HL-60/S4 treated with retinoic acid at 250 ng/mL for 4 days and 3 days (cell line): ENCODE results near the gene NFIA.

Source experiments
- in situ Hi-C: fragments of 300-500 bp; cut with MboI; formaldehyde crosslinking; loops from 2 replicates; pipeline ENCODE4 v1.7.0; 2022; ENCODE audit warnings: low sequenced_read_pairs

Gene NFIA

GRCh38 chr1:61208172-61208571 is 125.8 kb downstream of the NFIA start:
- in situ Hi-C loops: no loop called here

GRCh38 chr1:61208831-61209230 is 126.5 kb downstream of the NFIA start:
- in situ Hi-C loops: no loop called here

GRCh38 chr1:61210435-61211154 is 128.2 kb downstream of the NFIA start:
- in situ Hi-C loops: no loop called here

- in situ Hi-C loops: no loop called here
Measured at GRCh38 chr1:61213245-61214011, 131.1 kb downstream of the NFIA start.

- in situ Hi-C loops: no loop called here
Measured at GRCh38 chr1:61215119-61215518, 132.8 kb downstream of the NFIA start.

GRCh38 chr1:61215676-61216289 is 133.4 kb downstream of the NFIA start:
- in situ Hi-C loops: no loop called here

- in situ Hi-C loops: no loop called here
Measured at GRCh38 chr1:61220536-61220935, 138.2 kb downstream of the NFIA start.

- in situ Hi-C loops: no loop called here
Measured at GRCh38 chr1:61221642-61222041, 139.3 kb downstream of the NFIA start.

GRCh38 chr1:61222240-61222639 is 139.9 kb downstream of the NFIA start:
- in situ Hi-C loops: no loop called here

- in situ Hi-C loops: no loop called here
Measured at GRCh38 chr1:61223140-61223539, 140.8 kb downstream of the NFIA start.

GRCh38 chr1:61224609-61225008 is 142.2 kb downstream of the NFIA start:
- in situ Hi-C loops: no loop called here

- in situ Hi-C loops: no loop called here
Measured at GRCh38 chr1:61225478-61225877, 143.1 kb downstream of the NFIA start.

GRCh38 chr1:61226791-61227567 is 144.6 kb downstream of the NFIA start:
- in situ Hi-C loops: no loop called here

- in situ Hi-C loops: no loop called here
Measured at GRCh38 chr1:61227857-61228550, 145.6 kb downstream of the NFIA start.

- in situ Hi-C loops: no loop called here
Measured at GRCh38 chr1:61230523-61230922, 148.2 kb downstream of the NFIA start.

GRCh38 chr1:61231795-61232194 is 149.4 kb downstream of the NFIA start:
- in situ Hi-C loops: no loop called here

GRCh38 chr1:61233121-61233660 is 150.8 kb downstream of the NFIA start:
- in situ Hi-C loops: no loop called here

- in situ Hi-C loops: no loop called here
Measured at GRCh38 chr1:61234587-61234919, 152.2 kb downstream of the NFIA start.

- in situ Hi-C loops: no loop called here
Measured at GRCh38 chr1:61237147-61237546, 154.8 kb downstream of the NFIA start.

GRCh38 chr1:61237659-61238358 is 155.4 kb downstream of the NFIA start:
- in situ Hi-C loops: no loop called here
